GM18873 (cell line): ENCODE results near the gene CHCHD1.
"Not testable (repeated sequence)": the region's sequence is repeated elsewhere in the genome, so short reads cannot be mapped to it uniquely, and the experiment has no call there.

Source experiments
- ATAC-seq: cut with Tn5 transposase; IDR thresholded peaks from one replicate; pipeline ENCODE4 v1.9.1; 2021; ENCODE audit warnings: mild to moderate bottlenecking, moderate library complexity, moderate number of reproducible peaks; ENCODE audit not compliant: unreplicated experiment, low FRiP score

Gene CHCHD1

GRCh38 chr10:73765066-73765465 lies 16.8 kb upstream of the CHCHD1 start:
- ATAC-seq = no peak

GRCh38 chr10:73768881-73769280 lies 13.0 kb upstream of the CHCHD1 start:
- no peak for ATAC-seq

DNA sequence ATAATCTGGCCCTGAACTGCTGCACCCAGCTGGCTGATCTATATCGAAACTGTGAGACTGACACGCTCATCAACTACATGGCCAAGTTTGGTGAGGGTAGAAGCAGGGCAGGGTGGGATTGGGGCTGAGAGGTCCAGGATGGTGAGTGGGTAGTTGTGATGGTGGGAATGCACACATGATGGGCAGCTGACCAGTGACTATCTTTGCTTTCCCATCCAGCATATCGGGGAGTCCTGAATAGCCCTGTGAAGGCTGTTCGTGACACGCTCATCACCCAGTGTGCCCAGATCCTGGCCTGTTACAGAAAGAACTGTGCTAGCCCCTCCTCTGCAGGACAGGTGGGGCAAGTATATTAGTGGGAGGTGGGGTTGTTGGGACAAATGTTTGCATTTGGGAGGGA lies 12.5 kb upstream of the CHCHD1 start:
- no peak for ATAC-seq

- ATAC-seq = peak; percentile 14
Measured at GRCh38 chr10:73771722-73772280, 10.0 kb upstream of the CHCHD1 start.

GRCh38 chr10:73772281-73773151 lies 9.3 kb upstream of the CHCHD1 start:
- peak; percentile 48 for ATAC-seq

DNA sequence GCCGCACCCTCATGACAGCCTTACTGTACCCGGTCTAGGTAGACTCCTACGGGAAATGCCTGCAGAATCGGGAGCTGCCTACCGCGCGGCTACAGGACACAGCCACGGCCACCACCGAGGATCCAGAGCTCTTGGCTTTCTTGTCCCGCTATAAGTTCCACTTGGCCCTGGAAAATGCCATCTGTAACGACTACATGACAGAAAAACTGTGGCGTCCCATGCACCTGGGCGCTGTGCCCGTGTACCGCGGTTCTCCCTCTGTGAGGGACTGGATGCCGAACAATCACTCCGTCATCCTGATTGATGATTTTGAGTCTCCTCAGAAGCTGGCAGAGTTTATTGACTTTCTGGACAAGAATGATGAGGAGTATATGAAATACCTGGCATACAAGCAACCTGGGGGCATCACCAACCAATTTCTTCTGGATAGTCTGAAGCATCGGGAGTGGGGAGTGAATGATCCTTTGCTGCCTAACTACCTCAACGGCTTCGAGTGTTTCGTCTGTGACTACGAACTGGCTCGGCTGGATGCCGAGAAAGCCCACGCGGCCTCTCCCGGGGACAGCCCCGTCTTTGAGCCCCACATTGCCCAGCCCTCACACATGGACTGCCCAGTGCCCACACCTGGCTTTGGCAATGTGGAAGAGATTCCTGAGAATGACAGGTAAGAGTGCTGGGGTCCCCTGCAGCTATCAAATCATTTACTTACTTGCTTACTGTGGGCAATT lies 8.5 kb upstream of the CHCHD1 start:
- no peak for ATAC-seq

- no peak for ATAC-seq
Measured at GRCh38 chr10:73774637-73775036, 7.2 kb upstream of the CHCHD1 start.

DNA sequence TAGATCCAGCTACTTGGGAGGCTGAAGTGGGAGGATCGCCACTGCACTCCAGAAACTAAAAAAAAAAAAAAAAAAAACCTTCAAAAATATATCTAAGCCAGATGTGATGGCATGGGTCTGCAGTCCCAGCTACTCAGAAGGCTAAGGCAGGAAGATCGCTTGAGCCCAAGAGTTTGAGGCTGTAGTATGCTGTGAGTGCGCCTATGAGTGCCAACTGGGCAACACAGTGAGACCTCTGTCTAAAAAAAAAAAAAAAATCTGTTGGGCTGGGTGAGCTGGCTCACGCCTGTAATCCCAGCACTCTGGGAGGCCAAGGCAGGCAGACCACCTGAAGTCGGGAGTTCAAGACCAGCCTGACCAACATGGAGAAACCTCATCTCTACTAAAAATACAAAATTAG lies 2.8 kb upstream of the CHCHD1 start:
- no peak for ATAC-seq

DNA sequence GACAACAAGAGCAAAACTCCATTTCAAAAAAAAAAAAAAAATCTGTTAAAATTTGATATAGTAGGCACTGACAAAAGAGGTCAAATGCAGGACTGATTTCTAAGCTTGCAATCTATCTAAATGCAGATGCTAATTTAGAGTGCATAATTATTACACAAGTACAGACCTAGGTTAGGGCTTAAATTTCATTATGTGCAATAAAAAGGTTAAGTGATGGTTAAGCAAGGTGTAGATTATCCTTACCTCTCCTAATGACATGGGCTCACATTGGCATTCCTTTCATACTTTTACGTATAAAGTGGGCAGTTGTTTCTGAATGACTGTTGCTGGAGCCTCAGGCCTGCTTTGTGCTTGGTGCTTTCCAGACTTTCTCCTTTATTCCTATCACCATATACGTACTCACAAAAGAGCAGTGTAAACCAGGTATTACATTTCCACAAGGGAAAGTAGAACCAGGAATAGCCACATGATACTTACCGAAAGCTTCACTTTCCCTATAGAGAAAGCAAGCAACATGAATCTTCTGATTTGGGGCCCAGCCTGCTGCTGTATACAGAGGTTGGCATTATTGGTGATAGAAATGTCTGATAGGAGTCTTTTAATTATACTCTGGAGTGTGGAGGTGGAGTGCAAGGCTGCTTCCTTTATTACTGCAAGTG lies 2.2 kb upstream of the CHCHD1 start:
- no peak for ATAC-seq

DNA sequence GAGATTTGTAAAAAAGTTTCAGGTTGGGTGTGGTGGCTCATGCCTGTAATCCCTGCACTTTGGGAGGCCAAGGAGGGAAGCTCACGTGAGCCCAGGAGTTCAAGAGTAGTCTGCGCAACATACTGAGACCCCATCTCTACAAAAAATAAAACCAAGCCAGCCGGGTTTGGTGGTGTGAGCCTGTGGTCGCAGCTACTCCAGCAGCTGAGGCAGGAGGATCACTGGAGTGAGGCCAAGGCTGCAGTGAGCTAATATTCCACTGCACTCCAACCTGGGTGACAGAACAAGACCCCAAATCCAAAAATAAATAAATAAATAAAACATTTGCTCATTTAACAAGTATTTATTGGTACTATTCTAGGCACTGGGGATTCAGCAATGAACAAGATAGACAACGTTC lies 1.5 kb upstream of the CHCHD1 start:
- no peak for ATAC-seq

DNA sequence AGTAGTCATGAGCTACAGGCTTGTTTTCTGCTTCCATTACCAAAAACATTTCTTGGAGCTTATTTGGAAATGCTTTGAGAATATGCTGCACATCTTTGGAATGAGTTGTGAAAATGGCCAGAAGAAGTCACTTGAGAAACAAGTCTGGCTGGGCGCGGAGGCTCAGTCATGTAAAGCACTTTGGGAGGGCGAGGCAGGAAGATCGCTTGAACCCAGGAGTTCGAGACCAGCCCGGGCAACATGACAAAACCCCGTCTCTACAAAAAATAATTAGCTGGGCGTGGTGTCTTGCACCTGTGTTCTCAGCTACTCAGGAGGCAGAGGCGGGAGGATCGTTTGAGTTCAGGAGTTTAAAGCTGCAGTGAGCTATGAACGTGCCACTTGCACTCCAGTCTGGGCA lies 882 bp upstream of the CHCHD1 start:
- no peak for ATAC-seq

DNA sequence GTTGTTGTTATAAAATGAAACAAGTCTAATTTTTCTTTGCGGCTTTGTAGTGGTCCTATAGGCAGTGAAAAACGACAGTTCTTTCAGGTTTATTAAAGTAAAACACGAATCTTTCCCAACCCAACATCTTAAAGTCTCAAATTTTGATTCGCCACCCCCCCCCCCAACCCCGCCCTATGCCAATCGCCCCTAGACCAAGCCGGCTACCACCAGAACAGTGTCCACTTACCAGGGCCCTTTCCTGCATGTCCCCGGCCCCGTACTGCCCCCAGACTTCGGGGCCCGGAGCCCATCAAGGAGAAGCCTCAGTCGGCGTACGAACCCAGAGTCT lies 335 bp upstream of the CHCHD1 start:
- ATAC-seq = peak; percentile 7

- no peak for ATAC-seq
Measured at GRCh38 chr10:73782749-73783085, 869 bp downstream of the CHCHD1 start.

DNA sequence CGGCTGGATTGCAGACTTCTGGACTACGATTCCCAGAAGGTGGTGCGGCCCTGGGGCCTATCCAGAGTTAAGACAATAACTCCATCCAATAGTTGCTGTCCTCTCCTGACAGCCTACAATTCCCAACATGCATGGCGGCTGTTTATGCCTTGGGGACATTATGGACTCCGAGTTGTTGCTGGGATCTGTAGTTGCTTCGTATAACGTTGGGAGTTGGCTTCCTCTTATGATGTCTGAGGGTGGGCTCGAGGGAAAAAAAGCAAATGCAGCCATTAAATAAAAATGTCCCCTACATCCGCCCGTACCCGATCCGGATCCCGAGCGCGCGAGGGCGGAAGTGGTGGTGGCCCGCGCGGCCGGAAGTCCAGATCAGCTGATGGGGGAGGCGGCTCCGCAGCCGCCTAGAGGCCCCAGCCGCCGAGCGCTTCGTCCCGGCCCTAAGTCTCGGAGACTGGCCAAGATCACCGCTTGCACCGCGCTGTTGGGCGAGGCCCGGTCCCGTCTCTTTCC lies 3.4 kb downstream of the CHCHD1 start, which contains the start of gene ZSWIM8:
ZSWIM8 (plus strand) TSS at position 396 of the 510 bp plus-strand sequence. CDS start 273 bp downstream, outside the sequence.
- peak; percentile 72 for ATAC-seq

DNA sequence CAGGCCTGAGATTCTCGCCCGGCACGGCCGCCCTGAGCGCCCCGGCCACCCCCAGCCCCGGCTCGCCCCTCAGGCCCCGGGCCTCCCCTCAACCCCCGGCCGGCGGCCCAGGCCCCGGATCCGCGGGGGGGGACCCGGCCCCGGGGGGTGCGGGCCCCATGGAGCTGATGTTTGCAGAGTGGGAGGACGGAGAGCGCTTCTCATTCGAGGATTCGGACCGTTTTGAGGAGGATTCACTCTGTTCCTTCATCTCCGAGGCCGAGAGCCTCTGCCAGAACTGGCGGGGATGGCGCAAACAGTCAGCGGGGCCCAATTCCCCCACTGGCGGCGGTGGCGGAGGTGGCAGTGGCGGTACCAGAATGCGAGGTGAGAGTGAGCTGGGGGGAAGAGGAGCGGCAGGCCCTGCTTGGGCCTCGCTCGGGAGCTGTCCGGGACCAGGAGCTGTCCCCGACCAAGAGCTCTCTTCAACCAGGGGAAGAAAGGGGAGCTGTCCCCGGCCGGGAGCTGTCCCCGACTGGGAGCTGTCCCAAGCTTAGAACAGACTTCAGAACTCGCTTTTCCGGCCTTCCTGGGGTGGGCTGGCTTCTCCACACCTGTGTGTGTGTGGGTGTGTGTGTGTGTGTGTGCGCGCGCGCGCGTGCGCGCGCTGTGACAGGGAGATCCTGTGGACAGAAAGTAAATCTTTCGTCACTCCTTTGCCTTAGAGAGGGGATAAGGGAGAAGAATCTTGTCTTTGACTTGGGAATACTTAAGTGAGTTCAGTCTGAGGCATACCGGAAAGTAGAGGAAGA lies 4.1 kb downstream of the CHCHD1 start:
- peak; percentile 10 for ATAC-seq

DNA sequence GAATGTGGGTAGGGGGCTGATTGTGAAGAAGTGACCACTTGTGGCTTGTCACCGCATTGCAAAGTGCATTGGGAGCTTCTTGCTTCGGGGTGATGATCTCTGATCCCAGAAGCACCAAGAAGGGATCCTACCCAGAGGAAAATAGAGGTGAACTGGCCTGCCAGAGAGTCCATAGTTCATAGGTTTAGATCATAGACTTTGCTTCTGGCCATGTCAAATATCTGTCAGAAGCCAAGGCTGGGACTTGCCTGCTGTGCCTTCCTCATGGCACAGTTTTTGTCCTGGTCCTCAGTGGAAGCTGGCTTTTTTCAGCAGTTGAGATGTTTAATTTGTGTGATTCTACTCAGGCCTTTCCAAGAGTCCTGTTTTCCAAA lies 4.7 kb downstream of the CHCHD1 start:
- no peak for ATAC-seq

- ATAC-seq = not testable (repeated sequence)
Measured at GRCh38 chr10:73787031-73787800, 5.4 kb downstream of the CHCHD1 start.

DNA sequence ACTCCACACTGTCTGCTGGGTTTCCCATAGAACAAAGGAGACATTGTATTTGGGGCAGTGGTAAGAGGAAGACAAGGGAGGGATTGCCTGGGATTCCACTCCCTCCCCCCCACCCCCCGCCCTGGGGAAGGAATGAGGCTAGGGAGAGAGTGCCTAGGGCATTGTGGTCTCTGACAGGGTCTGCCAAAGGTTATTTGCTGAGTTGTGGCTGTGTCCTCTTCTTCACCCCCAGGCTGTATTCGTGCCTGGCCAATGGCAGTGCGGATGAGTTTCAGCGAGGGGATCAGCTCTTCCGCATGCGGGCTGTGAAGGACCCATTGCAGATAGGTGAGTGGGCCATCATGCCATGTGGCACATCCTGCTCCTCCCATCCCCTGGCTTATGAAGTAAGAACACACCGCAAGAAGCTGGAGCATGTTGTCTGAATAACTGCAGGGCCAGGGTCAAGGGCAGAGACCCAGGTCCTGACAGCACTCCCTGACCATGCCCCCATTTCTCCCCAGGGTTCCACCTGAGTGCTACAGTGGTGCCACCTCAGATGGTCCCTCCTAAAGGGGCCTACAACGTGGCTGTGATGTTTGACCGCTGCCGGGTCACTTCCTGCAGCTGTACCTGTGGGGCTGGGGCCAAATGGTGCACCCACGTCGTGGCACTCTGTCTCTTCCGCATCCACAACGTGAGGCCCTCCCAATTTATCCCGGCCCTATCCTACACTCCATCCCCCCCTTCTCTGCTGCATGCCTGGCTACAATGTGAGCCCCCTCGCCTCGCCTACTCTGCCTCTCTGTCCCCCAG lies 7.2 kb downstream of the CHCHD1 start:
- ATAC-seq = no peak

GRCh38 chr10:73789659-73790055 lies 7.8 kb downstream of the CHCHD1 start:
- no peak for ATAC-seq
